UCSD-AML1 (cell line): ENCODE results near the gene SHROOM4.

ENCODE experiments used
- DNase-seq: peaks from one replicate; lab custom pipeline; 2025; ENCODE audit not compliant: unreplicated experiment; lab: John Stamatoyannopoulos, UW

SHROOM4 gene

GRCh38 chrX:50711907-50712306 lies 102.1 kb downstream of the SHROOM4 start:
- DNase-seq = no peak

GRCh38 chrX:50707955-50708699 lies 105.9 kb downstream of the SHROOM4 start:
- DNase-seq = no peak

GRCh38 chrX:50707405-50707804 lies 106.6 kb downstream of the SHROOM4 start:
- no peak for DNase-seq

GRCh38 chrX:50705042-50705441 lies 109.0 kb downstream of the SHROOM4 start:
- no peak for DNase-seq

GRCh38 chrX:50704360-50704759 lies 109.6 kb downstream of the SHROOM4 start:
- DNase-seq = no peak

GRCh38 chrX:50700921-50701320 lies 113.1 kb downstream of the SHROOM4 start:
- no peak for DNase-seq

GRCh38 chrX:50698944-50699343 lies 115.0 kb downstream of the SHROOM4 start:
- DNase-seq = no peak

- no peak for DNase-seq
Measured at GRCh38 chrX:50697691-50698090, 116.3 kb downstream of the SHROOM4 start.

GRCh38 chrX:50691820-50692219 lies 122.2 kb downstream of the SHROOM4 start:
- DNase-seq = peak; percentile 11

- DNase-seq = no peak
Measured at GRCh38 chrX:50684871-50685270, 129.1 kb downstream of the SHROOM4 start.

- DNase-seq = no peak
Measured at GRCh38 chrX:50680990-50681389, 133.0 kb downstream of the SHROOM4 start.

- DNase-seq = no peak
Measured at GRCh38 chrX:50677789-50678188, 136.2 kb downstream of the SHROOM4 start.

- DNase-seq = no peak
Measured at GRCh38 chrX:50671661-50672060, 142.3 kb downstream of the SHROOM4 start.

GRCh38 chrX:50668860-50669259 lies 145.1 kb downstream of the SHROOM4 start:
- DNase-seq = no peak

- no peak for DNase-seq
Measured at GRCh38 chrX:50648156-50648555, 165.8 kb downstream of the SHROOM4 start.

- DNase-seq = no peak
Measured at GRCh38 chrX:50644496-50644895, 169.5 kb downstream of the SHROOM4 start.

GRCh38 chrX:50643525-50644137 lies 170.4 kb downstream of the SHROOM4 start:
- peak; percentile 41 for DNase-seq

- peak; percentile 69 for DNase-seq
Measured at GRCh38 chrX:50638123-50638522, 175.9 kb downstream of the SHROOM4 start.

GRCh38 chrX:50635817-50636365 lies 178.1 kb downstream of the SHROOM4 start:
- DNase-seq = no peak

- DNase-seq = no peak
Measured at GRCh38 chrX:50635162-50635561, 178.8 kb downstream of the SHROOM4 start.

GRCh38 chrX:50629774-50630173 lies 184.2 kb downstream of the SHROOM4 start:
- DNase-seq = no peak

GRCh38 chrX:50627696-50628095 lies 186.3 kb downstream of the SHROOM4 start:
- no peak for DNase-seq
